Right lobe of liver (tissue), 4 donors: ENCODE results near the gene PPP1R12B.

Experiments used
- POLR2A ChIP-seq: fragments of 450-650 bp; IDR thresholded peaks from one replicate; pipeline ENCODE4 v1.6.1; 2017; ENCODE audit warnings: antibody characterized with exemption, mild to moderate bottlenecking
- TF ChIP-seq, protein P1 (sequence below), 4 donors: fragments of 200-600 bp in 3 of 4; fragments of 450-650 bp in 1 of 4; IDR thresholded peaks; one replicate each; pipeline versions ENCODE4 v1.5.1 to v1.8.0; 2016 to 2022; ENCODE audit warnings: antibody characterized with exemption in 4 of 4, mild to moderate bottlenecking in 2 of 4
- donor health status: DM: no; HTN: no; CAD: no.
- donor health status: DM: no; HTN: no; CAD: no.
- donor health status: DM: no; HTN: yes; CAD: no.

DNA sequence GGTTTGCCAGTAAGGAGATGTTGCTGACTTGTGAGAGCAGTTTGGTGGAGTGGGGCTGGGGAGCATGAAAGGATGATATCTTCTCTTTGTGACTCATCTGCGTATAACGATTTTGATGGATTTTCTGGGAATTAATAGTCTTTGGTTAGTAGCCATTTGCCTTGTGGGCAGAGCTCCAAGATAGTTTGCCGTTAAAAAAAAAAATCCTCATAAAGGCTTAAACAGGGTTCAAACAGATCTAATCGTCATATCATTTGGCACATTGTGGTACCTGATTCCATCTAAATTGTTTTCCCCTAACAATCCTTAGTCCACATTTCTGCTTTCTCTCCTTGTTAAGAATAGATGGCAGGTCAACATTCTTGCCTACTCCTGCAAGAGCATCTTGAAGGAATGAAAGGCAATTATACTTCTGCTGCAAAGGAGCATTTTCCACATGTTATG lies 168.0 kb downstream of the PPP1R12B start:
- TF ChIP-seq, protein P1, sequence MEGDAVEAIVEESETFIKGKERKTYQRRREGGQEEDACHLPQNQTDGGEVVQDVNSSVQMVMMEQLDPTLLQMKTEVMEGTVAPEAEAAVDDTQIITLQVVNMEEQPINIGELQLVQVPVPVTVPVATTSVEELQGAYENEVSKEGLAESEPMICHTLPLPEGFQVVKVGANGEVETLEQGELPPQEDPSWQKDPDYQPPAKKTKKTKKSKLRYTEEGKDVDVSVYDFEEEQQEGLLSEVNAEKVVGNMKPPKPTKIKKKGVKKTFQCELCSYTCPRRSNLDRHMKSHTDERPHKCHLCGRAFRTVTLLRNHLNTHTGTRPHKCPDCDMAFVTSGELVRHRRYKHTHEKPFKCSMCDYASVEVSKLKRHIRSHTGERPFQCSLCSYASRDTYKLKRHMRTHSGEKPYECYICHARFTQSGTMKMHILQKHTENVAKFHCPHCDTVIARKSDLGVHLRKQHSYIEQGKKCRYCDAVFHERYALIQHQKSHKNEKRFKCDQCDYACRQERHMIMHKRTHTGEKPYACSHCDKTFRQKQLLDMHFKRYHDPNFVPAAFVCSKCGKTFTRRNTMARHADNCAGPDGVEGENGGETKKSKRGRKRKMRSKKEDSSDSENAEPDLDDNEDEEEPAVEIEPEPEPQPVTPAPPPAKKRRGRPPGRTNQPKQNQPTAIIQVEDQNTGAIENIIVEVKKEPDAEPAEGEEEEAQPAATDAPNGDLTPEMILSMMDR (IDR thresholded peaks at IDR 0.05): no peak
- no peak for TF ChIP-seq POLR2A
